Measurements from ENCODE around the gene RRP1. TPM values are rescaled to one million over a fixed set of nuclear protein-coding genes. Genes with fewer than 3 reads are reported as not detected.

The RRP1 gene
- total RNA-seq, 2 donors from 2014 or later, result 35.5 to 89.9 TPM

DNA sequence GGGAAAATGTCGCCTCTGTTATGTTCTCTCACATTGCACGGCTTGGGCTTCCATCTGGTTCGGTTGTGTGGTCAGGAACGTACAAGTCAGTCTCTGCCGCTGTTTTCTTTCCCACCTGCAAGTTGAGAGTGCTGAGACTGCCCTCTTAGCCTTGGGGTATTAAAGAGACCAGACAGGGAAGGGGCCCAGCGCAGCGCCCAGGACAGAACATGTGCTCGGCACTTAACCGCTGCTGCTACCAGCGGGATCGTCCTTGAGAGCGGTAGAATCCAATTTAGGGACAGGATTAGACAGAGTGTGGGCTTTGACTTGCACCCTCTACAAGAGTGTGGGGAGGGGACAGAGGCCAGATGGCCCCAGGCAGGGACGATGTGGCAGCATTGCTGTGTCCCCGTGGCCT lies 57.9 kb downstream of the RRP1 start:
- no peak overlapping the region for H3K27ac Mint-ChIP-seq
- ATAC-seq (no peak), DNase-seq (ENCODE audit: low spot score) (no peak)
- peaks cover 3 to 5% of the 10 kb centered on the region in 2 donors for H3K27me3 Mint-ChIP-seq
- H3K4me1 Mint-ChIP-seq (ENCODE audit: low read depth in 2 of 2), result peaks cover 13 to 19% of the 10 kb centered on the region in 2 donors
- peaks cover 4% of the 10 kb centered on the region for H3K9me3 Mint-ChIP-seq
- H3K36me3 Mint-ChIP-seq, result peaks cover 7% of the 10 kb centered on the region
- no peak overlapping the region for H3K4me3 Mint-ChIP-seq

DNA sequence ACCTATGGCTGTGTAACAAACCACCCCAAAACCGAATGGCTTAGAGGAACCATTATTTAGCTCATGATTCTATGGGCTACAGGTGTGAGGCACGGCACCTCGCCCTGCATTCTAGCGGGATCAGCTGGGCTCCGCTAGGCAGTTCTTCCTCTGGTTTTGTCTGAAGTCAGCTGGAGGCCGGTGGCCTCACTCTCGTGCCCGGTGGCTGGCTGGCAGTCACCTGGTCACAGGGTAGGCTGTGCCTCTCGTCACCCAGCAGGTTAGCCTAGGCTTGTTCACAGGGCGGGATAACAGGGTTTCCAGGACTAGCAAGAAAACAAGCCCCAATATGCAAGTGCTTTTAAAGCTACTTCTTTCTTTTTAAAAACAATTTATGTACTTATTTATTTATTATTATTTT lies 59.4 kb downstream of the RRP1 start:
- no peak for ATAC-seq
- H3K4me3 Mint-ChIP-seq, result no peak overlapping the region
- H3K27me3 Mint-ChIP-seq, result peaks cover 3 to 8% of the 10 kb centered on the region in 2 donors
- H3K27ac Mint-ChIP-seq, result no peak overlapping the region
- DNase-seq (ENCODE audit: low spot score), result peak; percentile 5
- H3K9me3 Mint-ChIP-seq, result peaks cover 4% of the 10 kb centered on the region
- peaks cover 8 to 15% of the 10 kb centered on the region in 2 donors for H3K4me1 Mint-ChIP-seq (ENCODE audit: low read depth in 2 of 2)
- peaks cover 7% of the 10 kb centered on the region for H3K36me3 Mint-ChIP-seq

GRCh38 chr21:43849532-43850299 lies 60.3 kb downstream of the RRP1 start:
- peaks cover 4% of the 10 kb centered on the region for H3K9me3 Mint-ChIP-seq
- peaks cover 13 to 20% of the 10 kb centered on the region in 2 donors for H3K4me1 Mint-ChIP-seq (ENCODE audit: low read depth in 2 of 2)
- peaks cover 7% of the 10 kb centered on the region for H3K36me3 Mint-ChIP-seq
- ATAC-seq (no peak), DNase-seq (ENCODE audit: low spot score) (peak; percentile 34)
- H3K4me3 Mint-ChIP-seq, result no peak overlapping the region
- peaks cover 3 to 12% of the 10 kb centered on the region in 2 donors for H3K27me3 Mint-ChIP-seq
- H3K27ac Mint-ChIP-seq, result no peak overlapping the region

DNA sequence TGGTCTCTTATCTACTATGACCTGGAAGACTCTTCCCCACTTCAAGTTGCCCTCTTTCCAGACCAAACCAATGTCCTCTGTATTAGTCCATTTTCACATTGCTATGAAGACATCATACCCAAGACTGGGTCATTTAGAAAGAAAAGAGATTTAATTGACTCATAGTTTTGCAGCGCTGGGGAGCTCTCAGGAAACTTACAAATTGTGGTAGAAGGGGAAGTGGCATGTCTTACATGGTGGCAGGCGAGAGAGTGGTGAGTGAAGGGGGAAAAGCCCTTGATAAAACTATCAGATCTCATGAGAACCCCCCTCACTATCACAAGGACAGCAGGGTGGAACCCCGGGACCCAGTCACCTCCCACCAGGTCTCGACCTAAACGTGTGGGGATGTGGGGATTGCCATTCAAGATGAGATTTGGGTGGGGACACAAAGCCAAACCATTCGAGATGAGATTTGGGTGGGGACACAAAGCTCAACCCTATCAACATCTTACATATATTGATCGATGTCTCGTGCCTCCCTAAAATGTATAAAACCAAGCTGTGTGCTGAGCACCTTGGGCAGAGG lies 61.4 kb downstream of the RRP1 start:
- DNase-seq (ENCODE audit: low spot score) (peak; percentile 59), ATAC-seq (peak; percentile 21 to 29)
- peaks cover 6 to 12% of the 10 kb centered on the region in 2 donors for H3K27me3 Mint-ChIP-seq
- peaks cover 24 to 29% of the 10 kb centered on the region in 2 donors for H3K4me1 Mint-ChIP-seq (ENCODE audit: low read depth in 2 of 2)
- H3K9me3 Mint-ChIP-seq, result peaks cover 4% of the 10 kb centered on the region
- H3K36me3 Mint-ChIP-seq, result peaks cover 7% of the 10 kb centered on the region
- peak overlapping the region; percentile 7 to 28 for H3K27ac Mint-ChIP-seq
- peak overlapping the region; percentile 34 for H3K4me3 Mint-ChIP-seq

GRCh38 chr21:43851593-43851992 lies 62.2 kb downstream of the RRP1 start:
- Mint-ChIP-seq H3K27me3 (peaks cover 10 to 12% of the 10 kb centered on the region in 2 donors), H3K4me3 (no peak overlapping the region), H3K4me1 (ENCODE audit: low read depth in 2 of 2) (peaks cover 27 to 33% of the 10 kb centered on the region in 2 donors), H3K9me3 (peaks cover 4% of the 10 kb centered on the region), H3K36me3 (peaks cover 7% of the 10 kb centered on the region), H3K27ac (no peak overlapping the region)
- DNase-seq (ENCODE audit: low spot score), result peak; percentile 25
- no peak for ATAC-seq

DNA sequence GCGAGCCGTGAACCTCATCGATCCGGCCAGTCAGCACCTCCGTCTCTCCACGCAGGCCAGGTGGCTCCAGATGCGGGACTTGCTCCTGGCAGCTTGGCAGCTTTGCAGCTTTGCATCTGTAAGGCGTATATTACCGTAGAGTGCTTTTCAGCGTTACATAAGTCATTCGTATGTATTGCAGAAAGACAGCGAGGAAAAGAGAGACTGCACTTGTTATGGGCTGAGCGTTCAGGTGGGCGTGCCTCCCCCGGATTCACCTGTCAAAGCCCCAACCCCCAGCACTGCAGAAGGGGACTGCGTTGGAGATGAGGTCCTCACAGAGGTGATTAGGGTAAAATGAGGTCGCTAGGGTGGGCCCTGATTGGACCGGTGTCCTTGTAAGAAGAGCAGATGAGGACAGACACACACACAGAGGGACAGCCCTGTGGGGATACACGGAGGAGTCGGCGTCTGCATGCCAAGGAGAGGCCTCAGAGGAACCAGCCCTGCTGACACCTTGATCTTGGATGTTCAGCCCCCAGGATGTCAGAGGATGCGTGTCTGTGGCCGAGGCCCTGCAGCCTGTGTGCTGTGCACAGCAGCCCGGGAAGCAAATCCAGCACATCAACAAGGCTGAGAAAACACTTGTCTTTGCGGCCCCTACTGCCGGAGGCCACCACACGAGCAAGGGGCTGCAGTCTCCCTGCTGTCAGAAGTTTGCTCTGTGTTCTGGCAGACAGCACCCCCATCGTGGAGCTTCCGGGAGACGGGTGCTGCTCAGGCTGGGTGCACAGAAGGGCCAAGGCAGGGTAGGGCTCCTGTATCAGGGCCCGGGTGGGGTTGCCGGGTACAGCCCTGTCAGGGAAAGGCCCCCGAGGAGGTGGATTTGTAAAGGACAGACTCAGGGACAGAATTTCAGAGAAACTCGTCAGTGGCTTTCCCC lies 64.7 kb downstream of the RRP1 start:
- Mint-ChIP-seq H3K4me1 (ENCODE audit: low read depth in 2 of 2) (peaks cover 27 to 33% of the 10 kb centered on the region in 2 donors), H3K27ac (peak overlapping the region; percentile 64 to 88), H3K9me3 (peaks cover 4% of the 10 kb centered on the region), H3K4me3 (peak overlapping the region; percentile 74), H3K36me3 (peaks cover 7% of the 10 kb centered on the region), H3K27me3 (peaks cover 10 to 12% of the 10 kb centered on the region in 2 donors)
- ATAC-seq (no peak), DNase-seq (ENCODE audit: low spot score) (peak; percentile 58)

Other genes starting within 250 kb of the RRP1 start
- gene HSF2BP, start 130.1 kb upstream of the RRP1 start, total RNA-seq, result 1 to 10 TPM in 1 of 2 donors, under 1 TPM in 1; 0.29 to 1.2 TPM
- 10 to 100 TPM; 38.3 to 81.8 TPM for gene RRP1B, start 130.0 kb upstream of the RRP1 start, total RNA-seq
- 100 to 1,000 TPM in 1 of 2 donors, 10 to 100 TPM in 1; 98.1 to 136 TPM for gene PDXK, start 70.4 kb upstream of the RRP1 start, total RNA-seq
- gene CSTB, start 13.3 kb upstream of the RRP1 start, total RNA-seq, result 10 to 100 TPM; 15.3 to 15.4 TPM
- gene AGPAT3, start 75.6 kb downstream of the RRP1 start, total RNA-seq, result 100 to 1,000 TPM in 1 of 2 donors, 10 to 100 TPM in 1; 66.8 to 115 TPM
- gene TRAPPC10, start 222.7 kb downstream of the RRP1 start, total RNA-seq, result 100 to 1,000 TPM in 1 of 2 donors, 10 to 100 TPM in 1; 90.3 to 148 TPM